ENCODE measurements around the gene TSPEAR.

Gene TSPEAR

GRCh38 chr21:44516342-44516741 lies 195.0 kb downstream of the TSPEAR start:
- DNase-seq (ENCODE audit: low read depth in 3 of 3) = no peak

DNA sequence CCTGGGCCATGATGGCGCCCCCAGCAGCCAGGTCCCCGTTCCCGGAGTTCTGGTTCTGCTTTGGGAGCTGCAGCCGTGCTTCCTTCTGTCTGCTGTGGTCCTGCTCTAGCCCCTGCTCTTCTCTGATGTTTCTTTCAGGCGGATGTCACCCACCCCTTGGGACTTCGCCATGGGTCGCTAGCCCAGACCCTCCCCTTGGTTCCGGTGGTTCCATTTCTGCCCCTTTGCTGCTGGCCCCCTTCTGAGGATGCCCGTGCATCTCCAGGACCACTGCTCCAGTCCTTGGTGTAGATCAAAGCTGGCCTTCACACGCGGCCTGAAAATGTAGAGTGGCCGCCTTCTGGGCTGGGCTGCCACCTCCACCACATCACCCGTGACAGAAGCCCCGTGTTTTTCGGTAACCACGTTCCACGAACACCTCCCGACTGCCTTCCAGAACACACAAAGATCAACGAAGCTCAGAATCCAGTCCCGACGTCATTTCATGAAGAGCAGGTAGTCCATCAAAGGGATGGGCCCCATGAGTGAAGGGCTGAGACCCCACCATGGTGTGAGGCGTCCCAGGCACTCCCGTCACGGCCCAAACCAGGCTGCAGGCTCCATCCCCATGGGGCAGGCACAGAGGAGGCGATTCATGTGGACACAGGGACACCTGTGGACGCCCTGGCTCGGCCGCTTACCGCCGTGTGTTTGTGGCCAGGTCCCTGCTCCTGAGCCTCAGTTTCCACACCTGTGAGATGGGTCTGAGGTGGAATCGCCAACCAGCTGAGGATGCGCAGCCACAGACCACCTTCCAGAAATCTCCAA lies 195.8 kb downstream of the TSPEAR start:
- no peak for DNase-seq (ENCODE audit: low read depth in 3 of 3)

DNA sequence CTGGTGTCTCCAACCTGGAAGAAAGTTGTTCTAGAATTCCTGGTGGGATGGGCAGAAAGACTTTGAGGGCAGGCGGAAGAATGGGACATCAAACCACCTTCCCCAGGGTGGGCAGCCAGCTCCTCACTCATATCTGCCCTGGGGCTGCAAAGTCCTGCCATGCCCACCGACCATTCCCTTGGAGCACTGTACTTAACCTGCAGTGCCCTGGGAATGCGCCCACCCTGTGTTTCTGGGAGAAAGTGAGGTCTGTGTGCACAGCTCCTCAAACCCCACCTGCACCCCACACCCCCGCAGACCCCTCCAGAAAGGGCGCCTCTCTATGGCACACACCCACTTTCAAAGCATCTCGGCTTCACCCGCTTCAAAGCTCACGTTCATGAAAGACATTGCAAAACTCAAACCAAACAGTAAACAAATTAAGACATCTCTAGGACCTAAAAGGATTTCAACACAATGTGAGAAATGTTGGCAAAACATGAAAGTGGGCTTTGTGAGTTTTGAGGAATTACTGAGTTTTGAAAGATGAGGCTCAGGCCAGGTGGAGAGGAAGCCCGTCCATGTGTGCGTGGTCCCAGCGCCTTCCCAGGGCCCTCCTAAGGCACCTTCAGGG lies 196.5 kb downstream of the TSPEAR start:
- no peak for DNase-seq (ENCODE audit: low read depth in 3 of 3)

DNA sequence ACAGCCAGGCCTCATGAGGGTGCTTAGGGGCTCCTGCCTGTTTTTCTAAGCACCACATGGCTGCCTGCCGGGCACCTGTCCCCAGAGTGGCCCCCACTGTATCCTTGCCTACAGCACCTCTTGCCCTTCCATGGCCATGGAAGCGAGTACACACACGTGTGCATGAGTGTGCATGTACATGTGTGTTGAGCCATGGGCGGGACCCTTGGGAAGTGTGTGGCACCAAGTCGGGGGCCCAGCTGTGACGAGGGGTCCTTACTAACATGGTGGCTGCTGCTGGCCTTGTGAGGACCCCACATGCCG lies 197.2 kb downstream of the TSPEAR start:
- no peak for DNase-seq (ENCODE audit: low read depth in 3 of 3)

- no peak for DNase-seq (ENCODE audit: low read depth in 3 of 3)
Measured at GRCh38 chr21:44513389-44514217, 197.8 kb downstream of the TSPEAR start.

DNA sequence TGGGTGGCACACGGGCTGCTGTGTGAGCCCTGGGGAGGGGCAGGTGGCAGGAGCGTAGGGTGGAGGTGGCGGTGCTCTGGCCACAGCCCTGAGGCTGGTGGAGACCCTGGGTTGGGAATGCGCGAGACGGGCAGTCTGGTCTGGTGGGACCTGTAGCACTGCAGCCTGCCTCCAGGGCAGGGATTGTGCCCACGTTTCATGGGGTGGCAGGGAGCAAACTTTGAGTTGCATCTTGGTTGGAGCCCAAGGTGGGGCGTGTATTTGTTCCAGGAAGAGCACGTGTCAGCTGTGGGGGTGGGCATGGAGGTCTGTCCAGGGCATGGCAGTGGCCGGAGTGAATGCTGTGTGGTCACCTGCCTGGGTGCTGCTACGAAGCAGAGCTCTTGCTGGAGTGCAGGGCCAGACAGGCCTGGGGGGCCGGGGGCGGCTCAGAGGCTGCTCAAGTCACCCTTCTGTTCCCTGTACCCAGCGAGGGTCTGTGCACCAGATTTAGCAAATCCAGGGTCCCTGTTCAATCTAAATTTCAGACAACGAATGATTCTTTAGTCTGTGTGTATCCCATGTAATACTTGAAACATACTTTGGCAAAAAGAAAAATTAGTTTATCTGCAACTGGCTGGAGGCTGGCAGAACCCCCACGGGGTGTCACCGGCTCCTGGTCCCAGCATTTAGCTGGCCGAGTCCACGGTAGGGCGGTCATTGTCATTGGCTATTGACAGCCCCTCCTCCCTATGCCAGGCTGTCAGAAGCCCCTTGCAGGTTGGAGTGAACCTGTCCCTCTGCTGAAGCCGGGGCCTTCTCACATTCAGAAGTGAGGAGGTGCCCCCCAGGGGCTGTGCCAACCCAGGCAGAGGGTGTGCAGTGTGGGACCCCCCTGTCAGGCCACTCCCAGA lies 198.6 kb downstream of the TSPEAR start:
- no peak for DNase-seq (ENCODE audit: low read depth in 3 of 3)

DNA sequence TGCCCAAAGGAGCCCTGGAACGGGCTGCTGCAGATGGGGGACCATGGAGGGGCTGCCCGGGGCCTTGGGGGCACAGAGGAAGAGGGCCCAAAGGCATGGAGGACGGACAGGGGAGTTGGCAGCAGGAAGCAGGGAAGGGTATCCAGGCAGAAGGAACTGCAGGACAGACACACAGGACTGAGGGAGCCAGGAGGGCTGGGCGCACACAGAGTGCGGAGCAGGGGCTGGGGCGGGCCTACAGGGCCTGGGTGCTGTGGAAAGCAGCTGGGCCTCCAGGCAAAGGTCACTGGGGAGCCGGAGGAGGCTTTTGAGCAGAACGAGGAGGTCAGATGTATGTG lies 199.5 kb downstream of the TSPEAR start:
- no peak for DNase-seq (ENCODE audit: low read depth in 3 of 3)

DNA sequence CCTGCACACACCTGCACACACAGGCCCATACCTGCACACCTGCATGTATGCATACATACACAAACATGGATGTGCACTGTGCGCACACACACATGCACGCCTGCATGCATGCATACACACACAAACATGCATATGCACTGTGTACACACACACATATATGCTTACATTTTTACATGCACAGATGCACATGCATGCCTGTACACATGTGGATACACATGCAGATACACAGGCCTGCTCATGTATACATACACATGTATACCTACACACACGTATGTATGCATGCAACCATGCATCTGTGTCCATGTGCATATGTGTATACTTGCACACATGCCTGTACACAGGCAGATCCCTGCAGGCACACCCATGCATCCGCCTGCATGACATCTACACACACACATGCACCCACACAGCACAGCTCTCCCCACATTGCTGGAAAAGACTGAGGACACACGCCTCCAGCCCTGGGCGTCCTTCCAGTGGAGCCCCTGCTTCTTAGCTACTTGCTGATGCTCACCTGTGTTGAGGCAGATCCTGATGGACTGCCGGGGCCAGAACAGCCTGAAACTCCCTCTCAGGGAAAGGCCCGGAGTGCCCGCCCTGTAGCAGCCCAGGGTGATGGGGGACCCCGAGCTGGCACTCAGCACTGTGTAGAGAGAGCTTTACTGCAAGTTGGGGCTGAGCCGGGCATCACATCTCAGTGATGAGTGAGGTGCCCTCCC lies 200.0 kb downstream of the TSPEAR start:
- DNase-seq (ENCODE audit: low read depth in 3 of 3) = no peak

DNA sequence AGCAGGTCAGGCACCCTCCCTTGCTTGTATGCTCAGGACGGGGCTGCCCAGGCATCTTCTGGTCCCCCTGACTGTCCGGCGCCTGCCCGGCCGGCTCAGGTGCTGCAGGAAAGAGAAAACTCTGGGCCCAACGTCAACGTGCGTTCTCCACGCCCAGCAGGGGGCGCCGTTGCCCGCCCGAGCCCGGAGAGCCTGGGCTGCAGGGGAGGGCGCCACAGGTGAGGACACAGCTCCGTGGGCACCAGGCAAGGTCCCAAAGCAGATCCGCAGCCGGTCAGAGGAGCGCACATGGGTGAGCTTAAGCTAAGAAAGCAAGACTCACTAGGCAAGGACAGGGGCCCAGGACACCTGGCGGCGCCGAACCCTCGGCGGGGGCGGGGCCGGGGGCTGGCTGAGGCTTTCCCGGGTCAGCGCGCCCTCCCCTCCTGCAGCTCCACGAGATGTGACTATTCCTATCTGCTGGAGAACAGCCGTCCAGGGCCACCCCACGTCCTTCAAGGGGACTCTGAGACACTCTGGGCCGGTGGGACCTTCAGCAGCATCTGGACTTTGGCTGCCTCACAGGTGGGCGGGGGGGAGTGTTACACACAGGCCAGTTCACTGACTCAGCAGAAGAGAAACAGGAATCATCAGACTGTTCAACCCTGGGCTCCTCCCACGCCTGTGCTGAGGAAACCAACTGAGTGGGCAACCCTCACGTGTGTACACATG lies 200.7 kb downstream of the TSPEAR start:
- DNase-seq (ENCODE audit: low read depth in 3 of 3) = peak; percentile 50 to 70 (median 61)

DNA sequence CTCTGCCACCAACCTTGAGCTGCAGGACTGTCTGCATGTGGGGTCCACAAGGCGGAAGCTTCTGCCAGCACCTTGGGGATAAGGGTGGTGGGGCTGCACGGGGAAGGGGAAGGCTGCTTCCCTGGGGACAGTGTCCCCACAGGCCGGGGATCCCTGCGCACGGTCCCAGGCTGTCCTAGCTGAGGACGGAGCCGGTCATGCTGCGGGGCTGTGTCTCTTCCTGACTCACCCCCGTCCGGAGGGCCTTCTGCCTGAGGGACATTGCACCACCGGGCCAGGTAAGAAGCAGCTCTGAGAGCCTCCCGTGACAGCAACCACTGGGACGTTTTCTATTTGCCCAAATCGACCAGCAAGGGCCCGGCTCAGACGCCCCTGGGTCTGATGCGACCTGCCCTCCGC lies 201.3 kb downstream of the TSPEAR start:
- DNase-seq (ENCODE audit: low read depth in 3 of 3) = no peak

DNA sequence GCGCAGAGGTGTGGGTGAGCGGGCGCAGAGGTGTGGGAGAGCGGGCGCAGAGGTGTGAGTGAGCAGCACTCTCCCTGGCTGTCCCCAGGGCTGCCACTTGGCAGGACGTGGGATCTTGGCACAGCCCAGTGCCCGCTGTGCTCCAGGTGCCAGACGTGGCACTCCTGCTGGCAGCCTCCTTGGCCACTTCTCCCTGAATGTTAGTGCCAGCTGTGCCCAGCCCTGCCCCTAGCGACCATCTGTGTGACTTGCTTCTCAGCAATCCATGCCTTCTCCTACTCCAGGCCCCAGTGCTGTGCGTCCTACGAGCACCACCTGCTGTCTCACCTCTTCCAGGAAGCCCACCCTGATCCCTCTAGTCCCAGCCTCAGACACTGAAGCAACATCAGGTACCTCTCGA lies 201.8 kb downstream of the TSPEAR start:
- DNase-seq (ENCODE audit: low read depth in 3 of 3) = no peak

GRCh38 chr21:44508711-44509445 lies 202.5 kb downstream of the TSPEAR start:
- DNase-seq (ENCODE audit: low read depth in 3 of 3) = no peak

DNA sequence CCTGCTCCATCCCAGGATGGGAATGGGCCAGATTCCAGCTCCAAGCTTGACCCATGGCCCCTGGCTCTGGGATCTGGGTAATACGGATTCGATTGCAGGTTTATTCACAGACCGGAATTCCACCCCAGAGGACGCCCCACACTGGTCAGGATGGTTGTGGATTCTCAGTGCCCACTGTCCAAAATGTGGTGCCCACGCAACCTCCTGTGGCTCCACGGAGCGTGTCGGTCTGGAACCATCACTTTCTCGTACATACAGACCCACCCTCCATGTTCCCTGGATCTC lies 203.0 kb downstream of the TSPEAR start:
- DNase-seq (ENCODE audit: low read depth in 3 of 3) = no peak

DNA sequence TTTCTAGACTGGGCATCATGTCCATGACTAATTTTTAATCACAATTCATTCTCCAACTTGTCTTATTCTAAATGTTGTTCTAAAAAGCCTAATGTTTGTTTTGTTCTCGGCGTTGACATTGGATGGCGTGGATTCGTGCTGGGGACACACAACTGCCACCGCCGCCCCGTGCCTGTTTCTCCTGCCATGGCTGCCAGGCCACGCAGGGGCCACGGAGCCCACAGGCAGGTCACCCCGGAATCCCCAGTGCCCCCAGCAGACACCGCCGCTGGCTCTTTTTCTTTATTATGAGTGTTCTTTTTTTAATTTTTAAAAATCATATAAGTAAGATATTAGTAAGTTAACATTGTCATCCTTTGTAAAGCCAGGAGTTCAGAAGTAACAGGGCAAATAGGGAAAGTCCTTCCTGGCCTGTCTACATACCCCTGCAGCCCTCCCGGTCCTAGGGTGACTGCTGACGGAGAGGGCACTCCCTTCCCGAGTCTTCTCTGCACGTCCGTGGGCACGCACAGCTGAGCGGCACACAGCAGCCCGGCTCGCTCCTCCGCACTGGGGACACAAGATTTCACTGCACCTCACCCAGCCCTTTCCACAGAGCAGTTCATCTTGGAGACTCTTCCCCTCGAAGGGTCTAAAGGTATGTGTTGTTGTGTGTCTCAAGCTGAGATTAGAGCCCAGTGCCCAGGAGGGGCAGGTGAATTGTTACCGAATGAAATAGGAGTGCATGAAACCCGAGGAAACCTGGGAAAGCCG lies 203.5 kb downstream of the TSPEAR start:
- no peak for DNase-seq (ENCODE audit: low read depth in 3 of 3)

GRCh38 chr21:44506279-44507255 lies 204.8 kb downstream of the TSPEAR start:
- DNase-seq (ENCODE audit: low read depth in 3 of 3) = no peak

DNA sequence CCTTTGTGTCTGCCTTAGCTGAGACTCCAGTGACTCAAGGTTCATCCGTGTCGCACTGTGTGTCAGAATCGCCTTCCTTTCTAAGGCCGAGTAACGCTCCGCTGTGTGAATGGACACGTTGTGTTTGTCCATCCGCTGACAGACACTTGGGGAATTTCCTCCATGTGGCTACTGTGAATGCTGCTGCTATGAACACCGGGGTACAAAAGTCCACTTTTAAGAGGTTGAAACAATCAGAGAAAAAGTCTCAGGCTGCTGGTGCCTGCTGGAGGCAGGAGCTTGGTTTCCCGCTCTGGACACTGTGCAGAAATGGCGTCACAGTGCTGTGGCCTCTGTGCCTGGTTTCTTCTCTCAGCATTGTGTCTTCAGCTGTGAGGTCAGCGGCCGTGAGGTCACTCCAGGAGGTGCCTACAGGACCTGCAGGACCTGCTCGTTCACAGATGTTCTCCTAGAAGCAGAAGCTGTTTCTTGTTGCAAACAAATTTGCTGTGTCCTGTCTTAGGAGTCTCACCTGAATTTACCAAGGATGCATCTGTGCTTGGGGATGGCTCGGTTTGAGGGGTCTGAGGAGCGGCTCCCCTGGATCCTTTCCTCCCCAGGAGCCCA lies 205.6 kb downstream of the TSPEAR start:
- DNase-seq (ENCODE audit: low read depth in 3 of 3) = no peak

GRCh38 chr21:44503901-44504399 lies 207.4 kb downstream of the TSPEAR start:
- no peak for DNase-seq (ENCODE audit: low read depth in 3 of 3)
